A549 (cell line): Measurements from ENCODE around the gene AR. TPM values are rescaled to one million over a fixed set of nuclear protein-coding genes. Genes with fewer than 3 reads are reported as not detected.
A peak's percentile ranks its signal among the peaks of the same experiment; 100 is the strongest.

Source experiments
- ATAC-seq, 2 experiments: fragments of 200-7000 bp in 1 of 2; fragments of >200 bp in 1 of 2; cut with Nextera tagmentation in 1 of 2; cut with Tn5 transposase in 1 of 2; 3 replicates each; pipeline versions ENCODE4 v1.8.0 to v1.9.1; 2018 to 2020; ENCODE audit warnings: mild to moderate bottlenecking in 1 of 2, moderate library complexity in 1 of 2
- CTCF ChIA-PET: fragments of 300-600 bp; sonication (Branson Sonifier 250); formaldehyde crosslinking; extraction: SDS; loops from one replicate; lab custom pipeline; 2021; ENCODE audit warnings: antibody characterized with exemption, inconsistent platforms; lab: Yijun Ruan, JAX
- POLR2A ChIA-PET: fragments of 350-600 bp; formaldehyde crosslinking; extraction: SDS; loops from one replicate; lab custom pipeline; 2021; ENCODE audit warnings: antibody characterized with exemption, inconsistent platforms; lab: Yijun Ruan, JAX
- DNase-seq, 2 experiments: peaks; one replicate each; pipeline versions ENCODE4 v3.0.0 to v3.0.0-alpha.2; 2011 to 2016; ENCODE audit warnings: low read depth in 1 of 2, low spot score in 1 of 2
- FAIRE-seq: peaks from 2 replicates; lab custom pipeline; 2011; peaks lifted over from hg19 to GRCh38; lab: Jason Lieb, UNC
- H3K27ac ChIP-seq, 2 experiments: fragments of >200 bp; sonication (Bioruptor Twin); formaldehyde crosslinking; 3 replicates each; pipeline ENCODE4 v1.5.1; 2016 to 2017
- H3K4me1 ChIP-seq: fragments of >200 bp; sonication (Bioruptor Twin); formaldehyde crosslinking; 3 replicates; pipeline ENCODE4 v1.6.1; 2016
- H3K4me2 ChIP-seq: fragments of >200 bp; sonication (Bioruptor Twin); formaldehyde crosslinking; 3 replicates; pipeline ENCODE4 v1.6.1; 2016
- H3K4me3 ChIP-seq: fragments of >200 bp; sonication (Bioruptor Twin); formaldehyde crosslinking; 3 replicates; pipeline ENCODE4 v1.5.1; 2016
- H3K9me3 ChIP-seq: fragments of >200 bp; sonication (Bioruptor Twin); formaldehyde crosslinking; 3 replicates; pipeline ENCODE4 v1.6.1; 2016
- BHLHE40 ChIP-seq: IDR thresholded peaks from 2 replicates; pipeline ENCODE4 v1.6.1; 2012; ENCODE audit warnings: low read depth, low read length, inconsistent platforms
- CBX2 ChIP-seq: fragments of 200-600 bp; sonication (generic); IDR thresholded peaks from 2 replicates; pipeline ENCODE4 v1.6.1; 2016; ENCODE audit warnings: low read depth, mild to moderate bottlenecking, borderline replicate concordance
- CBX8 ChIP-seq: fragments of 200-600 bp; sonication (generic); IDR thresholded peaks from 2 replicates; pipeline ENCODE4 v1.6.1; 2016
- CEBPB ChIP-seq, 2 experiments: fragments of >200 bp in 1 of 2; sonication (Bioruptor Twin) in 1 of 2; formaldehyde crosslinking in 1 of 2; IDR thresholded peaks; 2 replicates each; pipeline ENCODE4 v1.6.1; 2012 to 2016
- EHF ChIP-seq: fragments of 250-450 bp; sonication (Bioruptor Pico); IDR thresholded peaks from 2 replicates; pipeline ENCODE4 v1.5.0; 2020; ENCODE audit warnings: mild to moderate bottlenecking
- EP300 ChIP-seq, 2 experiments: fragments of >200 bp; sonication (Bioruptor Twin); formaldehyde crosslinking; IDR thresholded peaks; 2 replicates in 1 of 2; 3 replicates in 1 of 2; pipeline ENCODE4 v1.6.1; 2016 to 2017
- FOXS1 ChIP-seq: fragments of 250-450 bp; sonication (Bioruptor Pico); IDR thresholded peaks from 2 replicates; pipeline ENCODE4 v1.5.0; 2020; ENCODE audit warnings: mild to moderate bottlenecking, moderate library complexity
- GATA3 ChIP-seq: IDR thresholded peaks from 2 replicates; pipeline ENCODE4 v1.6.1; 2012; ENCODE audit warnings: borderline replicate concordance
- HEYL ChIP-seq: fragments of 250-450 bp; sonication (Bioruptor Pico); IDR thresholded peaks from 2 replicates; pipeline ENCODE4 v1.8.0; 2021; ENCODE audit warnings: mild to moderate bottlenecking, moderate library complexity
- HOXA7 ChIP-seq: fragments of 250-450 bp; sonication (Bioruptor Pico); IDR thresholded peaks from 2 replicates; pipeline ENCODE4 v1.5.0; 2020; ENCODE audit warnings: mild to moderate bottlenecking, moderate library complexity
- HOXB5 ChIP-seq: fragments of 250-450 bp; sonication (Bioruptor Pico); IDR thresholded peaks from 2 replicates; pipeline ENCODE4 v1.5.0; 2020; ENCODE audit warnings: mild to moderate bottlenecking, moderate library complexity
- JUNB ChIP-seq: fragments of >200 bp; sonication (Bioruptor Twin); formaldehyde crosslinking; IDR thresholded peaks from 2 replicates; pipeline ENCODE4 v1.6.1; 2016
- KDM1A ChIP-seq: fragments of 200-600 bp; sonication (generic); IDR thresholded peaks from 2 replicates; pipeline ENCODE4 v1.6.1; 2016; ENCODE audit warnings: low read depth, mild to moderate bottlenecking
- KDM5A ChIP-seq: fragments of 200-600 bp; sonication (generic); IDR thresholded peaks from 2 replicates; pipeline ENCODE4 v1.6.1; 2016; ENCODE audit warnings: antibody characterized with exemption, mild to moderate bottlenecking
- MAZ ChIP-seq: fragments of 150-350 bp; IDR thresholded peaks from 2 replicates; pipeline ENCODE4 v1.6.1; 2014; ENCODE audit warnings: antibody characterized with exemption, low read depth, low read length, borderline replicate concordance
- NR3C1 ChIP-seq: fragments of >200 bp; sonication (Bioruptor Twin); formaldehyde crosslinking; IDR thresholded peaks from 3 replicates; pipeline ENCODE4 v1.6.1; 2017
- PHF8 ChIP-seq: fragments of 200-600 bp; sonication (generic); IDR thresholded peaks from 2 replicates; pipeline ENCODE4 v1.6.1; 2016; ENCODE audit warnings: low read depth, mild to moderate bottlenecking, antibody characterized with exemption, moderate library complexity, borderline replicate concordance
- RAD21 ChIP-seq, 2 experiments: fragments of >200 bp in 1 of 2; sonication (Bioruptor Twin) in 1 of 2; formaldehyde crosslinking in 1 of 2; IDR thresholded peaks in 1 of 2; conservative IDR thresholded peaks in 1 of 2; 2 replicates in 1 of 2; 3 replicates in 1 of 2; pipeline ENCODE4 v1.6.1; 2012 to 2018; ENCODE audit warnings: inconsistent platforms in 1 of 2
- RCOR1 ChIP-seq: fragments of 150-350 bp; IDR thresholded peaks from 2 replicates; pipeline ENCODE4 v1.6.1; 2014; ENCODE audit warnings: antibody characterized with exemption, low read length, low read depth
- RFX5 ChIP-seq: fragments of 450-650 bp; IDR thresholded peaks from 2 replicates; pipeline ENCODE4 v1.7.1; 2014; ENCODE audit warnings: antibody characterized with exemption, mild to moderate bottlenecking, moderate library complexity
- SMC3 ChIP-seq: fragments of >200 bp; sonication (Bioruptor Twin); formaldehyde crosslinking; IDR thresholded peaks from 3 replicates; pipeline ENCODE4 v1.6.1; 2018; ENCODE audit warnings: inconsistent platforms
- ZC3H11A ChIP-seq: fragments of 450-650 bp; IDR thresholded peaks from 2 replicates; pipeline ENCODE4 v1.6.1; 2014; ENCODE audit warnings: antibody characterized with exemption, mild to moderate bottlenecking
- ZFP36 ChIP-seq: fragments of 450-650 bp; IDR thresholded peaks from 2 replicates; pipeline ENCODE4 v1.6.1; 2014; ENCODE audit warnings: borderline replicate concordance; ENCODE audit not compliant: partially characterized antibody
- ZSCAN20 ChIP-seq: fragments of 250-450 bp; sonication (Bioruptor Pico); IDR thresholded peaks from 2 replicates; pipeline ENCODE4 v1.8.0; 2022; ENCODE audit warnings: mild to moderate bottlenecking, moderate library complexity
- WGBS: methylation state at CpG from one replicate; pipeline ENCODE4 v1.1.6; 2017; ENCODE audit errors: missing lambda C conversion rate; 5-methylcytosine and 5-hydroxymethylcytosine counted together
- polyA plus RNA-seq, 4 experiments: library from polyadenylated mRNA; depleted of rRNA in 3 of 4; stranded (reverse); fragments of >200 nt; fragmentation: RNase III in 1 of 4; extraction: RNeasy Plus Mini Kit Qiagen cat#74134 plus additional on column Dnase treatment in 1 of 4; gene quantifications; 2 replicates in 3 of 4; 3 replicates in 1 of 4; pipeline ENCODE4 v1.2.3, GENCODE V29; 2011 to 2017
- TF ChIP-seq, protein P1 (sequence below): fragments of >200 bp; sonication (Bioruptor Twin); formaldehyde crosslinking; IDR thresholded peaks from 3 replicates; pipeline ENCODE4 v1.5.1; 2016
- TF ChIP-seq, protein P2 (sequence below): IDR thresholded peaks from 2 replicates; pipeline ENCODE4 v1.6.1; 2012
- TF ChIP-seq, protein P3 (sequence below): fragments of 200-600 bp; sonication (generic); IDR thresholded peaks from 2 replicates; pipeline ENCODE4 v1.6.1; 2016; ENCODE audit warnings: antibody characterized with exemption, mild to moderate bottlenecking, moderate library complexity
- TF ChIP-seq, protein P4 (sequence below): fragments of >200 bp; sonication (Bioruptor Twin); formaldehyde crosslinking; IDR thresholded peaks from 3 replicates; pipeline ENCODE4 v1.6.1; 2016

The AR gene
- polyA plus RNA-seq, 2 of the 4 experiments (the other 2 are of a cell fraction) = 2.2 to 8.7 TPM

DNA sequence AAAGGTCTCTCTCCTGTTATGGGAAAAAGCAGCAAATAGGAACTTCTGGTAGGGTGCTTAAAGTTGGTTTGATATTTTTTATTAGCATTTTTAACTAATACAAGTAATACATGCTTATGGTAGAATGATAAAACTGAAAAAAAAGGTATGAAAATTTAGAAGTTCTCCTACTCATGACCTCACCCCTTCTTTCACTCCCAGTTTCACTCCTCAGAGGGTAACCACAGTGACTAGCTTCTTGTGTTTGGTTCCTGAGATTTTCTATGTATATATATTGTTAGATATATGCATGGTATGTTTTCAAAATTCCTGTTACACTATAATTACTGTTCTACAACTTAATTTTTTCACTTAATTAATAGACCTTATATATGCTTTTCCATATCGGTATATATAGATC is 66.5 kb downstream of the AR start:
- Histone ChIP-seq H3K4me1 (peaks cover 36% of the 10 kb centered on the region), H3K27ac (no peak overlapping the region), H3K4me2 (no peak overlapping the region), H3K4me3 (no peak overlapping the region), H3K9me3 (peaks cover under 1% of the 10 kb centered on the region; the same call in 1 of the 3 replicates)
- no peak for ATAC-seq
- peak; percentile 91 for FAIRE-seq
- WGBS = 0% methylated on average over 1 of the region's 1 CpG
- DNase-seq = no peak
- TF ChIP-seq RFX5 (no peak), NR3C1 (no peak), CBX2 (no peak), HEYL (CRISPR knock-in tag) (no peak), SMC3 (no peak), HOXA7 (CRISPR knock-in tag) (no peak), CEBPB (IDR thresholded peaks at IDR 0.05) (no peak), RAD21 (conservative IDR thresholded peaks at IDR 0.05 in 1 of 2, IDR thresholded peaks at IDR 0.05 in 1 of 2) (no peak), ZSCAN20 (CRISPR knock-in tag) (no peak), ZFP36 (no peak)
- POLR2A ChIA-PET = no interaction called here
- CTCF ChIA-PET = no interaction called here

DNA sequence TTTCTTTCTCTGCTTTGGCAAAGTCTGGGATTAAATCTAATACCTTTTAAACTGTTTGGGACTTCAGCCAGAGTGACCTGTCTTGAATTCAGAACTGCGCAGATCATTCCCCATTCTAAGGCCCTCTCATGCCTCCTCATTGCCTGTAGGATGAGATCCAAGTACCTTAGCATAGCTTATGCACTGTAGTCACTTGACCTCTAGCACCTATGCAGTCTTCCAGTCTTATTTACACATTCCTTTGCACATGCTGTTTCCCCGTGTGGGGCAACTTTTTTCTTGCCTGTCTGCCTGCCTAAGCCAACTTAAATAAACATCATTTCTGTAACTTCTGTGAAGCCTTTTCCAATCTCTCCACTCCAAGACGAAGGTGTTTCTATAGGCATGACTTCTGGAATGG is 68.4 kb downstream of the AR start:
- DNase-seq (peak in 1 of 2 experiments; percentile 75), FAIRE-seq (peak; percentile 63), ATAC-seq (peak; percentile 66 to 92; a peak in 5 of 6 replicates)
- Histone ChIP-seq H3K4me1 (peaks cover 30% of the 10 kb centered on the region), H3K4me3 (no peak overlapping the region), H3K9me3 (peaks cover 5% of the 10 kb centered on the region; the same call in 1 of the 3 replicates), H3K27ac (peak overlapping the region; percentile 64 to 76), H3K4me2 (peak overlapping the region; percentile 54)
- CTCF ChIA-PET = no interaction called here
- WGBS = 5% methylated on average over 3 of the region's 3 CpGs
- POLR2A ChIA-PET = no interaction called here
- TF ChIP-seq, protein P1, sequence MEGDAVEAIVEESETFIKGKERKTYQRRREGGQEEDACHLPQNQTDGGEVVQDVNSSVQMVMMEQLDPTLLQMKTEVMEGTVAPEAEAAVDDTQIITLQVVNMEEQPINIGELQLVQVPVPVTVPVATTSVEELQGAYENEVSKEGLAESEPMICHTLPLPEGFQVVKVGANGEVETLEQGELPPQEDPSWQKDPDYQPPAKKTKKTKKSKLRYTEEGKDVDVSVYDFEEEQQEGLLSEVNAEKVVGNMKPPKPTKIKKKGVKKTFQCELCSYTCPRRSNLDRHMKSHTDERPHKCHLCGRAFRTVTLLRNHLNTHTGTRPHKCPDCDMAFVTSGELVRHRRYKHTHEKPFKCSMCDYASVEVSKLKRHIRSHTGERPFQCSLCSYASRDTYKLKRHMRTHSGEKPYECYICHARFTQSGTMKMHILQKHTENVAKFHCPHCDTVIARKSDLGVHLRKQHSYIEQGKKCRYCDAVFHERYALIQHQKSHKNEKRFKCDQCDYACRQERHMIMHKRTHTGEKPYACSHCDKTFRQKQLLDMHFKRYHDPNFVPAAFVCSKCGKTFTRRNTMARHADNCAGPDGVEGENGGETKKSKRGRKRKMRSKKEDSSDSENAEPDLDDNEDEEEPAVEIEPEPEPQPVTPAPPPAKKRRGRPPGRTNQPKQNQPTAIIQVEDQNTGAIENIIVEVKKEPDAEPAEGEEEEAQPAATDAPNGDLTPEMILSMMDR = no peak
- no peak for TF ChIP-seq BHLHE40
- TF ChIP-seq MAZ = no peak
- TF ChIP-seq JUNB = no peak
- no peak for TF ChIP-seq HOXB5
- TF ChIP-seq CEBPB (IDR thresholded peaks at IDR 0.05) = peak in 1 of 2 experiments; percentile 56; a peak in 2 of 4 replicates
- peak; percentile 58; the same call in 1 of the 2 replicates for TF ChIP-seq GATA3
- TF ChIP-seq, protein P2, sequence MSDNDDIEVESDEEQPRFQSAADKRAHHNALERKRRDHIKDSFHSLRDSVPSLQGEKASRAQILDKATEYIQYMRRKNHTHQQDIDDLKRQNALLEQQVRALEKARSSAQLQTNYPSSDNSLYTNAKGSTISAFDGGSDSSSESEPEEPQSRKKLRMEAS = peak; percentile 54
- TF ChIP-seq, protein P3, sequence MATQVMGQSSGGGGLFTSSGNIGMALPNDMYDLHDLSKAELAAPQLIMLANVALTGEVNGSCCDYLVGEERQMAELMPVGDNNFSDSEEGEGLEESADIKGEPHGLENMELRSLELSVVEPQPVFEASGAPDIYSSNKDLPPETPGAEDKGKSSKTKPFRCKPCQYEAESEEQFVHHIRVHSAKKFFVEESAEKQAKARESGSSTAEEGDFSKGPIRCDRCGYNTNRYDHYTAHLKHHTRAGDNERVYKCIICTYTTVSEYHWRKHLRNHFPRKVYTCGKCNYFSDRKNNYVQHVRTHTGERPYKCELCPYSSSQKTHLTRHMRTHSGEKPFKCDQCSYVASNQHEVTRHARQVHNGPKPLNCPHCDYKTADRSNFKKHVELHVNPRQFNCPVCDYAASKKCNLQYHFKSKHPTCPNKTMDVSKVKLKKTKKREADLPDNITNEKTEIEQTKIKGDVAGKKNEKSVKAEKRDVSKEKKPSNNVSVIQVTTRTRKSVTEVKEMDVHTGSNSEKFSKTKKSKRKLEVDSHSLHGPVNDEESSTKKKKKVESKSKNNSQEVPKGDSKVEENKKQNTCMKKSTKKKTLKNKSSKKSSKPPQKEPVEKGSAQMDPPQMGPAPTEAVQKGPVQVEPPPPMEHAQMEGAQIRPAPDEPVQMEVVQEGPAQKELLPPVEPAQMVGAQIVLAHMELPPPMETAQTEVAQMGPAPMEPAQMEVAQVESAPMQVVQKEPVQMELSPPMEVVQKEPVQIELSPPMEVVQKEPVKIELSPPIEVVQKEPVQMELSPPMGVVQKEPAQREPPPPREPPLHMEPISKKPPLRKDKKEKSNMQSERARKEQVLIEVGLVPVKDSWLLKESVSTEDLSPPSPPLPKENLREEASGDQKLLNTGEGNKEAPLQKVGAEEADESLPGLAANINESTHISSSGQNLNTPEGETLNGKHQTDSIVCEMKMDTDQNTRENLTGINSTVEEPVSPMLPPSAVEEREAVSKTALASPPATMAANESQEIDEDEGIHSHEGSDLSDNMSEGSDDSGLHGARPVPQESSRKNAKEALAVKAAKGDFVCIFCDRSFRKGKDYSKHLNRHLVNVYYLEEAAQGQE = no peak
- TF ChIP-seq, protein P4, sequence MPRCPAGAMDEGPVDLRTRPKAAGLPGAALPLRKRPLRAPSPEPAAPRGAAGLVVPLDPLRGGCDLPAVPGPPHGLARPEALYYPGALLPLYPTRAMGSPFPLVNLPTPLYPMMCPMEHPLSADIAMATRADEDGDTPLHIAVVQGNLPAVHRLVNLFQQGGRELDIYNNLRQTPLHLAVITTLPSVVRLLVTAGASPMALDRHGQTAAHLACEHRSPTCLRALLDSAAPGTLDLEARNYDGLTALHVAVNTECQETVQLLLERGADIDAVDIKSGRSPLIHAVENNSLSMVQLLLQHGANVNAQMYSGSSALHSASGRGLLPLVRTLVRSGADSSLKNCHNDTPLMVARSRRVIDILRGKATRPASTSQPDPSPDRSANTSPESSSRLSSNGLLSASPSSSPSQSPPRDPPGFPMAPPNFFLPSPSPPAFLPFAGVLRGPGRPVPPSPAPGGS = no peak
- TF ChIP-seq EHF (CRISPR knock-in tag) = no peak
- no peak for TF ChIP-seq KDM5A
- TF ChIP-seq RCOR1 = no peak
- TF ChIP-seq PHF8 = no peak
- no peak; the same call in 1 of the 2 replicates for TF ChIP-seq FOXS1 (CRISPR knock-in tag)
- no peak for TF ChIP-seq KDM1A
- TF ChIP-seq CBX8 = no peak
- no peak for TF ChIP-seq ZC3H11A
- TF ChIP-seq EP300 (IDR thresholded peaks at IDR 0.05) = 0 out of 5 replicates have a peak, but pooled peaks of 1 of the 2 experiments have one; percentile 21
